B cell (primary cell): ENCODE results near the gene HERC4. TPM values are rescaled to one million over a fixed set of nuclear protein-coding genes. Genes with fewer than 3 reads are reported as not detected.

Source experiments
- ATAC-seq: fragments of 200-7000 bp; cut with Tn5 transposase; one replicate; pipeline ENCODE4 v1.10.0; 2021; ENCODE audit warnings: low read depth, mild to moderate bottlenecking, moderate number of reproducible peaks, moderate library complexity
- CTCF ChIA-PET: fragments of 350-600 bp; sonication (Branson Sonifier 250); formaldehyde crosslinking; loops from one replicate; lab custom pipeline; 2021; ENCODE audit warnings: antibody characterized with exemption, inconsistent platforms; lab: Charles Lee
- POLR2A ChIA-PET: fragments of 350-600 bp; sonication (Branson Sonifier 250); formaldehyde crosslinking; loops from one replicate; lab custom pipeline; 2021; ENCODE audit warnings: antibody characterized with exemption; lab: Charles Lee
- DNase-seq: peaks from one replicate; pipeline ENCODE4 v3.0.0; 2013
- H2AFZ ChIP-seq: 2 replicates; pipeline ENCODE4 v1.6.1; 2012; ENCODE audit warnings: mild to moderate bottlenecking, low read depth, low read length; ENCODE audit not compliant: insufficient read depth, poor library complexity, severe bottlenecking
- H3K27ac ChIP-seq, 2 donors: 1 replicate in 1 of 2; 2 replicates in 1 of 2; pipeline ENCODE4 v1.5.1; 2012 to 2013; ENCODE audit warnings: low read length in 2 of 2, mild to moderate bottlenecking in 2 of 2, moderate library complexity in 1 of 2
- H3K27me3 ChIP-seq, 4 experiments: fragments of 200-600 bp in 1 of 4; sonication (generic) in 1 of 4; replicated peaks in 1 of 4; 1 replicate in 2 of 4; 2 replicates in 2 of 4; pipeline versions ENCODE4 v1.6.1 to v1.7.0; 2013 to 2016; ENCODE audit warnings: low read length in 3 of 4, mild to moderate bottlenecking in 2 of 4, mixed read lengths in 1 of 4, moderate library complexity in 1 of 4; ENCODE audit not compliant: insufficient read depth in 4 of 4, control insufficient read depth in 3 of 4; ENCODE audit errors: control extremely low read depth in 1 of 4
- H3K36me3 ChIP-seq, 2 experiments: replicated peaks in 1 of 2; 1 replicate in 1 of 2; 2 replicates in 1 of 2; pipeline versions ENCODE4 v1.6.1 to v1.7.1; 2013; ENCODE audit warnings: low read length in 1 of 2; ENCODE audit not compliant: insufficient read depth in 2 of 2, control insufficient read depth in 1 of 2; ENCODE audit errors: control extremely low read depth in 1 of 2, extremely low read depth in 1 of 2
- H3K4me1 ChIP-seq, 2 donors: fragments of 200-600 bp in 1 of 2; sonication (generic) in 1 of 2; 1 replicate in 1 of 2; 2 replicates in 1 of 2; pipeline versions ENCODE4 v1.5.1 to v1.6.1; 2013 to 2017; ENCODE audit warnings: low read length in 2 of 2; ENCODE audit not compliant: control insufficient read depth in 2 of 2, insufficient read depth in 2 of 2
- H3K4me2 ChIP-seq: replicated peaks from 2 replicates; pipeline ENCODE3; 2012; ENCODE audit warnings: mild to moderate bottlenecking, low read depth, low read length; ENCODE audit not compliant: poor library complexity, severe bottlenecking
- H3K4me3 ChIP-seq, 5 experiments: fragments of 200-600 bp in 1 of 5; sonication (generic) in 1 of 5; 1 replicate in 3 of 5; 2 replicates in 2 of 5; pipeline versions ENCODE4 v1.5.1 to v1.7.0; 2011 to 2016; ENCODE audit warnings: low read length in 4 of 5, mild to moderate bottlenecking in 4 of 5, low read depth in 2 of 5, control low read depth in 1 of 5, moderate library complexity in 1 of 5; ENCODE audit not compliant: insufficient read depth in 1 of 5; ENCODE audit errors: control extremely low read depth in 1 of 5, extremely low read depth in 1 of 5
- H3K79me2 ChIP-seq: fragments of 200-600 bp; sonication (generic); one replicate; pipeline ENCODE4 v1.6.0; 2016; ENCODE audit warnings: low read length; ENCODE audit not compliant: control insufficient read depth, insufficient read depth
- H3K9ac ChIP-seq: fragments of 200-600 bp; sonication (generic); 2 replicates; pipeline ENCODE4 v1.6.1; 2017; ENCODE audit warnings: mild to moderate bottlenecking, low read length, moderate library complexity
- H3K9me3 ChIP-seq, 3 donors: one replicate each; pipeline versions ENCODE4 v1.6.1 to v1.7.1; 2013; ENCODE audit warnings: low read length in 2 of 3; ENCODE audit not compliant: control insufficient read depth in 2 of 3, insufficient read depth in 1 of 3; ENCODE audit errors: control extremely low read depth in 1 of 3
- H4K20me1 ChIP-seq: 2 replicates; pipeline ENCODE4 v1.6.0; 2012; ENCODE audit warnings: mild to moderate bottlenecking, low read length; ENCODE audit not compliant: insufficient read depth, control insufficient read depth, poor library complexity, severe bottlenecking
- H3K27ac Mint-ChIP-seq: one replicate; pipeline ENCODE4 v1.8.0; 2021; ENCODE audit warnings: mixed read lengths
- H3K27me3 Mint-ChIP-seq: one replicate; pipeline ENCODE4 v1.8.0; 2021; ENCODE audit warnings: mixed read lengths
- H3K4me1 Mint-ChIP-seq: one replicate; pipeline ENCODE4 v1.8.0; 2021; ENCODE audit warnings: mixed read lengths
- H3K4me3 Mint-ChIP-seq: one replicate; pipeline ENCODE4 v1.8.0; 2021; ENCODE audit warnings: mixed read lengths
- H3K9me3 Mint-ChIP-seq: one replicate; pipeline ENCODE4 v1.8.0; 2022; ENCODE audit warnings: mixed read lengths; ENCODE audit not compliant: insufficient read depth
- CTCF ChIP-seq: fragments of 200-600 bp; IDR thresholded peaks from one replicate; pipeline ENCODE4 v1.8.0; 2022; ENCODE audit warnings: antibody characterized with exemption, mild to moderate bottlenecking
- EZH2 ChIP-seq: IDR thresholded peaks from 2 replicates; pipeline ENCODE4 v1.6.1; 2012; ENCODE audit warnings: borderline replicate concordance, low read depth, mild to moderate bottlenecking, moderate library complexity, low read length; ENCODE audit not compliant: insufficient read depth, poor library complexity, severe bottlenecking
- WGBS: methylation state at CpG from one replicate; pipeline ENCODE4 v1.1.5; 2013; ENCODE audit warnings: missing lambda C conversion rate; ENCODE audit not compliant: insufficient coverage; 5-methylcytosine and 5-hydroxymethylcytosine counted together
- intact Hi-C: fragments of 100-400 bp; cut with micrococcal nuclease; formaldehyde crosslinking; loops from one replicate; pipeline ENCODE4 v1.10.0; 2022
- polyA plus RNA-seq: library from polyadenylated mRNA; depleted of rRNA; stranded (reverse); fragments of >200 nt; gene quantifications from 2 replicates; pipeline ENCODE4 v1.2.3, GENCODE V29; 2012
- total RNA-seq, 2 donors: library from RNA; stranded (reverse); fragments of 120-200 nt in 1 of 2; gene quantifications; 1 replicate in 1 of 2; 2 replicates in 1 of 2; pipeline versions ENCODE4 v1.2.3 to v1.2.4, GENCODE V29; 2013 to 2022

HERC4 gene
- total and polyA plus RNA-seq, 2 donors (not counting 1 experiment from before 2014, with no cell fraction given): 18.2 to 118 TPM

GRCh38 chr10:68106656-68107055, 31.6 kb upstream of the HERC4 start:
- peaks cover 0 to 2% (median 0%) of the 10 kb centered on the region in 4 experiments for H3K27me3 ChIP-seq
- no peak for TF ChIP-seq CTCF
- no peak for TF ChIP-seq EZH2
- Mint-ChIP-seq H3K9me3 (no peaks in the 10 kb centered on the region), H3K4me3 (no peak overlapping the region), H3K4me1 (peaks cover 2% of the 10 kb centered on the region), H3K27me3 (no peaks in the 10 kb centered on the region), H3K27ac (no peak overlapping the region)
- POLR2A ChIA-PET: no interaction called here
- H3K9me3 ChIP-seq: no peaks in the 10 kb centered on the region
- intact Hi-C loops: no loop called here
- 69% methylated on average over 2 of the region's 3 CpGs for WGBS
- no peak overlapping the region for H2AFZ ChIP-seq
- H3K9ac ChIP-seq: no peak overlapping the region
- H3K4me1 ChIP-seq: no peaks in the 10 kb centered on the region
- ATAC-seq (no peak), DNase-seq (no peak)
- no peak overlapping the region for H3K4me2 ChIP-seq
- CTCF ChIA-PET: no interaction called here
- no peaks in the 10 kb centered on the region for H4K20me1 ChIP-seq
- H3K79me2 ChIP-seq: no peaks in the 10 kb centered on the region
- H3K27ac ChIP-seq: no peak overlapping the region
- H3K36me3 ChIP-seq: no peaks in the 10 kb centered on the region
- H3K4me3 ChIP-seq: no peak overlapping the region

- no peaks in the 10 kb centered on the region for H3K9me3 ChIP-seq
- WGBS: 86% methylated on average over 1 of the region's 3 CpGs
- no peak overlapping the region for H3K4me2 ChIP-seq
- H3K9me3 Mint-ChIP-seq: no peaks in the 10 kb centered on the region
- ChIA-PET POLR2A (no interaction called here), CTCF (no interaction called here)
- no peak overlapping the region for H3K27ac ChIP-seq
- no peak overlapping the region for H3K4me3 Mint-ChIP-seq
- intact Hi-C loops: no loop called here
- no peak for TF ChIP-seq CTCF
- no peak for TF ChIP-seq EZH2
- no peaks in the 10 kb centered on the region for H3K27me3 Mint-ChIP-seq
- H2AFZ ChIP-seq: no peak overlapping the region
- H3K4me1 Mint-ChIP-seq: peaks cover 4% of the 10 kb centered on the region
- H3K4me1 ChIP-seq: no peaks in the 10 kb centered on the region
- no peaks in the 10 kb centered on the region for H4K20me1 ChIP-seq
- DNase-seq (no peak), ATAC-seq (no peak)
- no peak overlapping the region for H3K27ac Mint-ChIP-seq
- H3K79me2 ChIP-seq: no peaks in the 10 kb centered on the region
- H3K9ac ChIP-seq: no peak overlapping the region
- H3K27me3 ChIP-seq: peaks cover 0 to 2% (median 0%) of the 10 kb centered on the region in 4 experiments
- H3K4me3 ChIP-seq: no peak overlapping the region
- no peaks in the 10 kb centered on the region for H3K36me3 ChIP-seq
Observed at GRCh38 chr10:68105820-68106219, 30.7 kb upstream of the HERC4 start.
